Right renal cortex interstitium (tissue), 3 donors: Measurements from ENCODE around the gene CEBPA. TPM values are rescaled to one million over a fixed set of nuclear protein-coding genes. Genes with fewer than 3 reads are reported as not detected.

ENCODE experiments used
- DNase-seq, 3 donors: peaks; one replicate each; pipeline ENCODE4 v3.0.0-alpha.2; 2013; ENCODE audit warnings: low read depth in 3 of 3, low spot score in 2 of 3
- polyA plus RNA-seq, 3 donors: library from polyadenylated mRNA; unstranded; fragments of 120-200 nt; gene quantifications; one replicate each; pipeline ENCODE4 v1.2.1, GENCODE V29; 2013; ENCODE audit not compliant: insufficient read length in 3 of 3

The CEBPA gene
- polyA plus RNA-seq, 3 donors, result 2.4 to 4.2 (median 3.7) TPM

DNA sequence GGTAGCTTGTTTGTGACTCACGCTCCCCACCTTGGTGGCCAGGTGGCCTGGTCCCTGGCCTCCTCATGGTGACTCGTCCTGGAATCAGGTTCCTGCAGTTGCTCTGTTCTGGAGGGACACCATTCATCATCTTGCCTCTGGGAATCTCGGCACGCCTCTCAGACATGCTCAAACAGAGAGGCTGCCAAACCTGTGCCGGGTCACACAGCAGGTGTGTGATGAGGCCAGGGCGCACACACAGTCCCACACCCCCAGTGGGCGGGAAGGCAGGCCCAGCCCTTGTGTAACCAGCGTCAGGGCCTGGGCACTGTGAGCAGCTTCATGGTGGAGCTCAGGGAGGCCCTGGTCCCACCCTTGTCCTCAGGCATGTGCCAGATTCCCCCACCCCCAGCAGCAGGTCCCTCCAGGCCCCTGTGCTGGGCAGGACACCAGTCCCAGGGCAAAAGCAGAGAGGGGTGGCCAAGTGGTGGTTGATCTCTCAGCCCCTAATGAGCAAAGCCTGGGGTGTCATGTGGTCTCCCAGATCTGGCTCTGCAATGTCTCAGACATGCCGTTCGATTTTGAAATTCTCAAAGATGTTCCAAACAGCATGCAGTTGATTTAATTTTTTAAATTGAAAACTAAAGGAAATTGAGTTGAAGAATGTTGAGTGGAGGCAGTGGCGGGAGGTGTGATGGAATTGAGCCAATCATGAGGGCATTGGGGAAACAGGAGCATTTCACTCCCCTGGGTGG is 12.1 kb downstream of the CEBPA start:
- no peak for DNase-seq

- DNase-seq, result no peak
These were observed 13.1 kb downstream of the CEBPA start for GRCh38 chr19:33289261-33289660.

- no peak for DNase-seq
These were observed 13.7 kb downstream of the CEBPA start for GRCh38 chr19:33288666-33289065.

GRCh38 chr19:33287927-33288326 is 14.4 kb downstream of the CEBPA start:
- DNase-seq, result no peak

DNA sequence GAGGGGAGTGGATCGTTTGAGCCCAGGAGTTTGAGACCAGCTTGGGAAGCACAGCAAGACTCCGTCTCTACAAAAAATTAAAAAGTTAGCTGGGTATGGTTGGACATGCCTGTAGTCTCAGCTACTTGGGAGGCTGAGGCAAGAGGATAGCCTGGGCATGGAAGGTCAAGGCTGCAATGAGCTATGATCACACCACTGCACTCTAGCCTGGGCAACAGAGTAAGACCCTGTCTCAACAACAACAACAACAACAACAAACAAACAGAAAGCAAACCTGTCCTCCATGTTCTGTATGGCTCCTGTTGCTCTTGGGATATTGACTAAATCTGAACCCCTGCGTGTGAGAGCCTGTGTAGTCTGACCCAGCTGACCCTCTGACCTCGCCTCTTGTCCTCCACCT is 14.9 kb downstream of the CEBPA start:
- DNase-seq, result no peak

- DNase-seq, result no peak
These were observed 15.4 kb downstream of the CEBPA start for GRCh38 chr19:33286899-33287298.

DNA sequence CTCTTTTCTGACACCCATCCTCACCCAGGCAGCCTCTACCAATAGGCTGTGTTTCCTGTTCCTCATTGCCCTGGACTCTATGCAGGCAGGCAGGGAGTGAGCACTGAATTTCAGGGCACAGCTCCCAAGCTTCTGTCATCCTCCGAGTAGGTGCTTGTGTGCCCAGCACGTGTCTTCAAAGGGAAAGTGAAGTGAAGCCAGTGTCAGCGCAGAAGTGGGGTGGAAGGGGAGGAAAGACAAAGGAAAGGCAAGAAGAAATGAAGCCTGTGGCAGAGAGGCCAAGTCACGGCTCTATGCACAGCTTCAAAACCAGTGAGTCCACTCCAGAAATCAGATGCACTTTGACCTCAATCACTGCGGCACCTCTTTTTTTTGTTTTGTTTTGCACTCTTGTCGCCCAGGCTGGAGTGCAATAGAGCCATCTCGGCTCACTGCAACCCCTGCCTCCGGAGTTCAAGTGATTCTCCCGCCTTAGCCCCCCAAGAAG is 16.9 kb downstream of the CEBPA start:
- DNase-seq, result no peak

GRCh38 chr19:33284756-33285155 is 17.6 kb downstream of the CEBPA start:
- no peak for DNase-seq

- DNase-seq, result no peak
These were observed 18.1 kb downstream of the CEBPA start for GRCh38 chr19:33284146-33284643.

DNA sequence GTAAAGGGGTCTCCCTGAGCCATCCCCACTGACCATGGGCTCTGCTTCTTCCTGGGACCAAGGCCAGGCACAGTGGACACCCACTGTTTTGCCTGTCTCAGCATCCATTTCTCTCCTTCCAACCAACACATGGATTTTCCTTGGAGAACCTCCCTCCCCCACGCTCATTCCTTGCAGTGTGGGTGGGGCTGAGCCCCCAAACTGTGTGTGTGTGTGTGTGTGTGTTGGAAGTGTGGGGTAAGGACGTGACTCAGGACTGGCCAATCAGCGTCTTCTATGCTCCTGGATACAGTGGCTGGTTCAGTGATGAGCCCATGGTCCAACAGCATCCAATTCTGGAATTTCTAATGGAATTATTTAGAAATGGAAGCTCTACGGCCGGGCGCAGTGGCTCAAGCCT is 18.7 kb downstream of the CEBPA start:
- DNase-seq, result no peak

DNA sequence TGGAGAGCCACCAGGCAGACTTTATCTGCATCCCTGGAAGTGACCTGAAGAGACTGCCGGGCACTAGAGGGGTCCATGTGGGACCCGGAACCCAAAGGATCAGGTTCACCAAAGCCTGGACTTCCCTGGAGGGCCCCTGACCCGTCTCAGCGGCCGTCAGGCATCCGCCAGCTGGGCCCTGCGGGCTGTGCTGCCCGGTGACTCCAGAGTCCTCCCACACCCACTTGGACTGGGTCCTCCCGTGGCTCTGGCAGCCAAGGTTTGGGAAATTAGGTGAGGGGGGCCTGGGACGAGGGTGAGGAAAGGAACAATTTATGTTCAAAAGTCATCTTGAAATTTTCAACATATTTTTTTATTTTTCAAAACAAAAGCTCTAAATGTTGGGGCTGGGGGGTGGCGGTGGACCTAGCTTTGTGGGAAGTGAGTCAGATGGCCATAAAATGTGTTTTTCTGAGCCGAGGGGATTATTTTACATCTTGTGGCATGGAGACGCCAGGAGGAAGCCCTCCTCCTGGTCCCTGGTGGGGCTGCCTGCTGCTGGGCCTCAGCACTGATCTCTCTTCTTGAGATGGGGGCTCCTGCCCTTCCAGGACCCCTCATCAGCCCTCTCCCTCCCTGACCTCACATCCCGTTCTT is 20.2 kb downstream of the CEBPA start:
- no peak for DNase-seq

- no peak for DNase-seq
These were observed 20.9 kb downstream of the CEBPA start for GRCh38 chr19:33281296-33281926.

GRCh38 chr19:33280351-33280921 is 21.9 kb downstream of the CEBPA start:
- DNase-seq, result no peak

GRCh38 chr19:33279430-33280350 is 22.6 kb downstream of the CEBPA start:
- DNase-seq, result no peak

DNA sequence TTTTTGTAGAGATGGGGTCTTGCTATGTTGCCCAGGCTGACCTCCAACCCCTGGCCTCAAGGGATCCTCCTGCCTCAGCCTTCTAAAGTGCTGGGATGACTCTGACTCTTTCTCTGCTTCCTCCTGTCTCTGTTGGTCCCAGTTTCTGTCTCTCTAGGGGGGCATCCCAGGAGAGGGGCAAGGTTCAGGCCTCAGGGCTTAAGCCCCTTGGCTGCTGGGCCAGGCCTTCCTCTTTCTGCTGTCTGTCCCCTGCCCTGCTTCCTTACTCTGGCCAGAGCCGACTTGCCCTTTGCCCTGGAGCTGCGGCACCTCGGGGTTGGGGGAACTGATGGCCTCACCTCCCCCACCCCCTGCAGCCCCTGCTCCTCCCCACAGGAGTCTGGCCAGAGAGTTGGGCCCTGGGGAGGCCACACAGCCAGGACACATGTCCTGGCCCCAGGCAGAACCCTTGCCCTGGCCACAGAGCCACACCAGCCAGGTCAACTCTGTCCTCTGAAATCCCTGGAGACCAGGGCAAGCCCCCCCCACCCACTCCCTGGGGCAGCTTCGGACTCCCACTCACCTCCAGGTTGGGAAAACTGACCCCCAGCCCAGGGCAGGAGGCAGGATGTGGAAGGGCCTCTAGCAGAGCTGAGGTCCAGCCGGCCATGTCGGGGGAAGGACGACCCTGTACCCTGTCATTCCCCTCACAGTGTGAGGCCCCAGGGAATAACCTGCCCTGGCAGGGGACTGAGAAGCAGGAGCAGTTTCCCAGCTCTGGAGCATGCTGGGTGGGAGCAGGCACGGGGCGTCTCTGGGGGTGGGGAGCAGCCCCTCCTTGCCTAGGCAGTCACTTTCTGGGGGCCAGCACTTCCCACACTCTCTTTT is 23.7 kb downstream of the CEBPA start:
- no peak for DNase-seq

- no peak for DNase-seq
These were observed 24.3 kb downstream of the CEBPA start for GRCh38 chr19:33278023-33278402.

DNA sequence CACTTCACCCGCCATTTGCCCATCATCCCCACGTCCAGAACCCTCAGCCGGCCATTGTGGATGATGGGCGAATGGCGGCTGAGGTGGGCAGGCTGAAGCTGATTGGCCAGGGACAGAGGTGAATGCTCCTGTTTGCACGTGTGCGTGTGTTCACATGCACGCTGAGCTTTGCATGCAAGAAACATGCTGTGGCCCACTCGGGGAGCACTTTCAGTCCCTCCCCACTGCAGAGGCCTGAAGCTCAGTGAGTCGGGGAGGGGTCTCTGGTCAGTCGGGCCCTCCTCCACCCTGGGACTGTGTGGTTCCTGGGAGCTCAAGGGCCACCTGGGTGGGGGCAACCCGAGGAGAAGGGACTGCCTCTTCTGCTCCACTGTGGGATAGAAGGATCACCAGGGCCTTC is 24.9 kb downstream of the CEBPA start:
- DNase-seq, result no peak

DNA sequence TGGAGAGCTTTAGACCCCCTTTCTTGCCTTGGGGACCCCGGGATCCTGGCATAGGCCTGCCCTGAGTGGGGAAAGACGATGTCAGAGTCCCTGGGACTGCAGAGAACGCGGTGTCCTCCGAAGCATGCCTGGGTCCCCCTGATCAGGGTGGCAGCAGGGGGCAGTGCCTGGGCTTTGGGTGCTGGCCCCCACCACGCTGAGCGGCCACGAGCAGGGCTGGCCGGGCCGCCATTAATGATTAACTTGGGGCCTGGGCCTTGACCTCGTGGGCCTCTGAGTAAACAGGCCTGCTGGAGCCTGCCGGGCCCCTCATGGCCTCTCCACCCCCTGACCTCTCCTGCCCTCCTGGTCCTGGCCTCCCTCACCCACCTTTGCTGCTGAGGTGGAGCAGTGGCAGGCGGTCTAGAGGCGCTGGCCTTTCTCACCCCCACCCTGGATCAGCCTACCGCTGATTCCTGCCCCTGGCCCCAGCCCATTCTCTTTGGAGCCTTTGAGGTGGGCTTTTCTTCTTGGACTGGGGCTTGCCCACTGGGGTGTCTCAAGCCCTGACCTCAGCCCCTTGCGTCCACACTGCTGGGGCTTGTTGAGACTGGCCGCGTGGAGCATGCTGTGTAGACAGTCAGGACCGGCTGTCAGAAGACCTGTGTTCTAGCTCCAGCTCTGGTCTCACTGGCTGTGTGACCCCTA is 26.3 kb downstream of the CEBPA start:
- DNase-seq, result no peak

- DNase-seq, result no peak
These were observed 26.8 kb downstream of the CEBPA start for GRCh38 chr19:33275559-33275932.
